Superior temporal gyrus (tissue), 1 donor: ENCODE results near the gene FCAMR.

Source experiments
- DNase-seq: peaks from one replicate; pipeline ENCODE4 v3.0.0-alpha.2; 2016; ENCODE audit errors: extremely low spot score

FCAMR gene

GRCh38 chr1:206911064-206911663 is 59.1 kb downstream of the FCAMR start:
- DNase-seq, result peak; percentile 77

GRCh38 chr1:206909883-206910318 is 60.4 kb downstream of the FCAMR start:
- no peak for DNase-seq

GRCh38 chr1:206909161-206909882 is 60.9 kb downstream of the FCAMR start:
- DNase-seq, result no peak

GRCh38 chr1:206908038-206908437 is 62.2 kb downstream of the FCAMR start:
- no peak for DNase-seq
